ENCODE measurements around the gene ME3.

GRCh38 chr11:86592659-86593451 is 79.6 kb downstream of the ME3 start:
- TF ChIP-seq EZH2 (IDR thresholded peaks at IDR 0.05; ENCODE audit: insufficient read depth, poor library complexity, severe bottlenecking) (no peak), EZH2phosphoT487 (IDR thresholded peaks at IDR 0.05; ENCODE audit: insufficient read depth, low read depth) (no peak)

Measured in GM23248 (cell line).